ENCODE measurements around the gene KCNV2. TPM values are rescaled to one million over a fixed set of nuclear protein-coding genes. Genes with fewer than 3 reads are reported as not detected.

KCNV2 gene
- polyA plus RNA-seq, 1 experiment = not detected

- H3K36me3 ChIP-seq (ENCODE audit: control insufficient read depth, insufficient read depth, low read length) = no peaks in the 10 kb centered on the region
- no peak overlapping the region for H3K4me3 ChIP-seq (ENCODE audit: low read depth, low read length)
- no peaks in the 10 kb centered on the region for H3K27me3 ChIP-seq (ENCODE audit: control insufficient read depth, insufficient read depth, low read length)
- DNase-seq (ENCODE audit: low read depth) = no peak
- POLR2A ChIA-PET = no interaction called here
- no peak for TF ChIP-seq CTCF (IDR thresholded peaks at IDR 0.05; ENCODE audit: insufficient read depth, low read depth, low read length)
- CTCF ChIA-PET = interaction anchor here (1.3 kb wide), 1 partner anchor 17 kb away, joined by 3 read pairs; no protein-coding TSS in a partner anchor
Measured at GRCh38 chr9:2691212-2691611, 26.1 kb upstream of the KCNV2 start.

GRCh38 chr9:2691626-2692025 lies 25.7 kb upstream of the KCNV2 start:
- Histone ChIP-seq H3K36me3 (ENCODE audit: control insufficient read depth, insufficient read depth, low read length) (no peaks in the 10 kb centered on the region), H3K27me3 (ENCODE audit: control insufficient read depth, insufficient read depth, low read length) (no peaks in the 10 kb centered on the region), H3K4me3 (ENCODE audit: low read depth, low read length) (no peak overlapping the region)
- ChIA-PET POLR2A (no interaction called here), CTCF (interaction anchor here (0.7 to 1.3 kb wide), 2 partner anchors 9 to 18 kb away, joined by 3 read pairs; no protein-coding TSS in a partner anchor)
- TF ChIP-seq CTCF (IDR thresholded peaks at IDR 0.05; ENCODE audit: insufficient read depth, low read depth, low read length) = no peak
- DNase-seq (ENCODE audit: low read depth) = no peak

- Histone ChIP-seq H3K4me3 (ENCODE audit: low read depth, low read length) (no peak overlapping the region), H3K27me3 (ENCODE audit: control insufficient read depth, insufficient read depth, low read length) (no peaks in the 10 kb centered on the region), H3K36me3 (ENCODE audit: control insufficient read depth, insufficient read depth, low read length) (no peaks in the 10 kb centered on the region)
- TF ChIP-seq CTCF (IDR thresholded peaks at IDR 0.05; ENCODE audit: insufficient read depth, low read depth, low read length) = no peak
- CTCF ChIA-PET = interaction anchor here (0.9 to 1.3 kb wide), 2 partner anchors 35 kb away, joined by 3 to 5 read pairs; no protein-coding TSS in a partner anchor
- POLR2A ChIA-PET = no interaction called here
- DNase-seq (ENCODE audit: low read depth) = no peak
Measured at GRCh38 chr9:2693056-2693455, 24.3 kb upstream of the KCNV2 start.

- CTCF ChIA-PET = no interaction called here
- Histone ChIP-seq H3K27me3 (ENCODE audit: control insufficient read depth, insufficient read depth, low read length) (no peaks in the 10 kb centered on the region), H3K4me3 (ENCODE audit: low read depth, low read length) (no peak overlapping the region), H3K36me3 (ENCODE audit: control insufficient read depth, insufficient read depth, low read length) (no peaks in the 10 kb centered on the region)
- TF ChIP-seq CTCF (IDR thresholded peaks at IDR 0.05; ENCODE audit: insufficient read depth, low read depth, low read length) = no peak
- no peak for DNase-seq (ENCODE audit: low read depth)
- POLR2A ChIA-PET = no interaction called here
Measured at GRCh38 chr9:2697492-2697891, 19.8 kb upstream of the KCNV2 start.

GRCh38 chr9:2700398-2700797 lies 16.9 kb upstream of the KCNV2 start:
- ChIA-PET CTCF (interaction anchor here (1.3 kb wide), 1 partner anchor 8 kb away, joined by 5 read pairs; no protein-coding TSS in a partner anchor), POLR2A (no interaction called here)
- H3K4me3 ChIP-seq (ENCODE audit: low read depth, low read length) = no peak overlapping the region
- TF ChIP-seq CTCF (IDR thresholded peaks at IDR 0.05; ENCODE audit: insufficient read depth, low read depth, low read length) = no peak
- H3K36me3 ChIP-seq (ENCODE audit: control insufficient read depth, insufficient read depth, low read length) = no peaks in the 10 kb centered on the region
- no peak for DNase-seq (ENCODE audit: low read depth)
- no peaks in the 10 kb centered on the region for H3K27me3 ChIP-seq (ENCODE audit: control insufficient read depth, insufficient read depth, low read length)

All from BJ (cell line).